ENCODE measurements around the gene KCNS1. TPM values are rescaled to one million over a fixed set of nuclear protein-coding genes. Genes with fewer than 3 reads are reported as not detected.

Gene KCNS1
- total and polyA plus RNA-seq, 11 donors: 0.07 to 0.38 (median 0.14) TPM; not detected in 8

DNA sequence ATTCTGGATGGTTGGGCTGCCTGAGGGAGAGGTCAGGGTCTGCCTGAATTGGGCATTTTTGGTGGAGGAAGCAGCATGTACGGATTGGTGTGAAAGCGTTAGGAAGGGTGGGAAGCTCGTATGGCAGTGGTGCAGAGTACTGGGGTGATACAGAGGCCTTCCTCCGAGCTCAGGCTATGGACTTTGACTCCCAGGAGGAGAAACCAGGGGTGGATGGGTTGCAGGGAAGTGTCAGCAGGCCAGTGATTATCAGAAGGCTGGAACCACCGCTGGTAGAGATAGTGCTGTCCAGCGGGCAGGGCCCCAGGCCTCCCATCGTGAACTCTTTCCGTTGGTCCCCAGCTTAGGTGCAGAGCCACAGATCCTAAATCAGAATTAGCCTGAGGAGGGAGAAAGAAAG, 8.7 kb upstream of the KCNS1 start:
- Histone ChIP-seq H3K9me3 (no peaks in the 10 kb centered on the region), H3K36me3 (no peaks in the 10 kb centered on the region), H3K4me3 (no peak overlapping the region), H3K27ac (no peak overlapping the region), H3K4me1 (no peaks in the 10 kb centered on the region), H3K27me3 (peaks cover 0 to 29% (median 0%) of the 10 kb centered on the region in 9 donors)
- no peak for ATAC-seq
- no peak for DNase-seq
- intact Hi-C loops (cut with DNase I): loop anchor here in 1 of 10 donors (5.0 kb wide), 2 partner anchors 67 to 97 kb away; no protein-coding TSS in a partner anchor
- 53 to 66% (median 59%) methylated on average over 8 of the region's 8 CpGs for WGBS, 4 donors
- TF ChIP-seq POLR2A (IDR thresholded peaks at IDR 0.05): no peak
- TF ChIP-seq, protein P1, sequence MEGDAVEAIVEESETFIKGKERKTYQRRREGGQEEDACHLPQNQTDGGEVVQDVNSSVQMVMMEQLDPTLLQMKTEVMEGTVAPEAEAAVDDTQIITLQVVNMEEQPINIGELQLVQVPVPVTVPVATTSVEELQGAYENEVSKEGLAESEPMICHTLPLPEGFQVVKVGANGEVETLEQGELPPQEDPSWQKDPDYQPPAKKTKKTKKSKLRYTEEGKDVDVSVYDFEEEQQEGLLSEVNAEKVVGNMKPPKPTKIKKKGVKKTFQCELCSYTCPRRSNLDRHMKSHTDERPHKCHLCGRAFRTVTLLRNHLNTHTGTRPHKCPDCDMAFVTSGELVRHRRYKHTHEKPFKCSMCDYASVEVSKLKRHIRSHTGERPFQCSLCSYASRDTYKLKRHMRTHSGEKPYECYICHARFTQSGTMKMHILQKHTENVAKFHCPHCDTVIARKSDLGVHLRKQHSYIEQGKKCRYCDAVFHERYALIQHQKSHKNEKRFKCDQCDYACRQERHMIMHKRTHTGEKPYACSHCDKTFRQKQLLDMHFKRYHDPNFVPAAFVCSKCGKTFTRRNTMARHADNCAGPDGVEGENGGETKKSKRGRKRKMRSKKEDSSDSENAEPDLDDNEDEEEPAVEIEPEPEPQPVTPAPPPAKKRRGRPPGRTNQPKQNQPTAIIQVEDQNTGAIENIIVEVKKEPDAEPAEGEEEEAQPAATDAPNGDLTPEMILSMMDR (IDR thresholded peaks at IDR 0.05): no peak

DNA sequence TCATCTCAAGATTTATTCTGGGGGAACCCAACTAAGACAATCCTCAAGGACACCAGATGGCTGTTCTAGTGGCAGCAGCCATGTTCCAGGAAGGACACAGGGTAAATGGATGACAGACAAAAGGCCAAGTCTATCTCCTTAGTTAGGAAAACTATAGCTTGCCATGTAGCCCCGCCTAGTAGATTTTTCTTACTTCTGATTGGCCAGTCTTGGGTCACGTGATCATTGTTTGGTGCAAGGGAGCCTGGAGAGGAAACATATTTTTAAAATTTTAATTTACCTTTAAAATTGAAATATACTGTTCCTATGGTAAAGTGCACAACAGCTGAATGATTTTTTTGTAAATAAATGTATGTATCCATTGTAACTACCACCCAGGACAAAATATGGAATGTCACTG, 4.4 kb upstream of the KCNS1 start:
- H3K27me3 ChIP-seq: peaks cover 0 to 35% (median 8%) of the 10 kb centered on the region in 9 donors
- WGBS, 4 donors: 83 to 91% (median 89%) methylated on average over 2 of the region's 2 CpGs
- H3K4me3 ChIP-seq: no peak overlapping the region
- peaks cover 0 to 6% (median 0%) of the 10 kb centered on the region in 12 donors for H3K4me1 ChIP-seq
- intact Hi-C loops (cut with DNase I): no loop called here
- ATAC-seq (no peak), DNase-seq (no peak)
- TF ChIP-seq POLR2A (IDR thresholded peaks at IDR 0.05): no peak
- TF ChIP-seq, protein P1 (IDR thresholded peaks at IDR 0.05): no peak
- H3K9me3 ChIP-seq: peaks cover 0 to 3% (median 0%) of the 10 kb centered on the region in 12 donors
- H3K27ac ChIP-seq: no peak overlapping the region
- H3K36me3 ChIP-seq: no peaks in the 10 kb centered on the region

DNA sequence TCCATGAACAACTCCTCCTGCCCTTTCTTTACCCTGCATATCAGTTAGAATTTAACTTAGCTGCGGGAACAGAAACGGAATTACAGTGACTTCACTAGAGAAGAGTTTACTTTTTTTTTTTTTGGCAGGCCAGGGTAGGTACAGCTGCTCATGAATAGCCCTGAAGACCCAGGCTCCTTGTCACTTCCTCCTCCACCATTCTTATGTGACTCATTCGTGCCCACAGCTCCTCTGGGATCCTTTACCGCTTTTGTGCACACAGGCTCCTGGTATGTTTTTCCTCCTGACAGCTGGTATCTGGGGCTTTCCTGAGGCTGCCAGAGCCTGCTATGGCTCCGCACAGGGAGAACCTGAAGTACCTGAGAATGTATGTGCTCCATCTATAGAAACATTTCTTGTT, 3.9 kb upstream of the KCNS1 start:
- Histone ChIP-seq H3K27me3 (peaks cover 3 to 40% (median 13%) of the 10 kb centered on the region in 9 donors), H3K27ac (no peak overlapping the region), H3K36me3 (no peaks in the 10 kb centered on the region), H3K4me3 (no peak overlapping the region), H3K4me1 (peaks cover 0 to 6% (median 0%) of the 10 kb centered on the region in 12 donors), H3K9me3 (peaks cover 0 to 3% (median 0%) of the 10 kb centered on the region in 12 donors)
- intact Hi-C loops (cut with DNase I): no loop called here
- WGBS, 4 donors: 53 to 71% (median 61%) methylated on average over 5 of the region's 5 CpGs
- no peak for TF ChIP-seq POLR2A (IDR thresholded peaks at IDR 0.05)
- TF ChIP-seq, protein P1 (IDR thresholded peaks at IDR 0.05): no peak
- no peak for DNase-seq
- no peak for ATAC-seq

DNA sequence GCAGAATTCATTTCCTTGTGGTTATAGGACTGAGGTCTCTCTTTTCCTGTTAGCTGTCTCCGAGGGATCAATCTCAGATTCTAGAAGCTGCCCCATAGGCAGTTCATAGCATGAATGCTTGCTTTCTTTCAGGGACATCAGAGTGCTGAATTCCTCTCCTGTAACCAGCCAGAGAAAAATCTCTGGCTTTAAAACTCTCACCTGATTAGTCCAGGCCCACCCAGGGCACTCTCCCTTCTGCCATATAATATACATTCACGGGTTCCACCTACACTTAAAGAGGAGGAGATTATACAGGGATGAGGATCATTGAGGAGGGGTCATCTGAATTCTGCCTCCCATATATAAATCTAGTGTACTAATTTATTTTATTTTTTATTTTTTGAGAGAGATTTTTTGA, 2.1 kb upstream of the KCNS1 start:
- peaks cover 0 to 3% (median 0%) of the 10 kb centered on the region in 12 donors for H3K9me3 ChIP-seq
- H3K27ac ChIP-seq: no peak overlapping the region
- peaks cover 0 to 12% (median under 1%) of the 10 kb centered on the region in 12 donors for H3K4me1 ChIP-seq
- H3K4me3 ChIP-seq: no peak overlapping the region
- WGBS, 4 donors: 67 to 79% (median 71%) methylated on average over 2 of the region's 2 CpGs
- peaks cover 12 to 53% (median 19%) of the 10 kb centered on the region in 9 donors for H3K27me3 ChIP-seq
- ATAC-seq: no peak
- H3K36me3 ChIP-seq: no peaks in the 10 kb centered on the region
- DNase-seq: no peak
- intact Hi-C loops (cut with DNase I): no loop called here
- TF ChIP-seq, protein P1 (IDR thresholded peaks at IDR 0.05): no peak
- no peak for TF ChIP-seq POLR2A (IDR thresholded peaks at IDR 0.05)

Measured in heart left ventricle (tissue), 16 donors.